HepG2 (cell line): ENCODE measurements around the gene EIF2B1. TPM values are rescaled to one million over a fixed set of nuclear protein-coding genes. Genes with fewer than 3 reads are reported as not detected.

Source experiments
- ADNP ChIP-seq: sonication (generic); formaldehyde crosslinking; IDR thresholded peaks from 2 replicates; pipeline ENCODE4 v1.4.0; 2020; ENCODE audit warnings: missing genetic modification reagents
- AKAP8 ChIP-seq: sonication (generic); formaldehyde crosslinking; IDR thresholded peaks from 2 replicates; pipeline ENCODE4 v1.5.1; 2020; ENCODE audit warnings: mild to moderate bottlenecking, missing genetic modification reagents
- BRCA1 ChIP-seq: sonication (generic); formaldehyde crosslinking; IDR thresholded peaks from 2 replicates; pipeline ENCODE4 v1.4.0; 2020; ENCODE audit warnings: missing genetic modification reagents
- FOXC1 ChIP-seq: sonication (generic); formaldehyde crosslinking; IDR thresholded peaks from 2 replicates; pipeline ENCODE4 v1.8.0; 2022; ENCODE audit warnings: mild to moderate bottlenecking, missing genetic modification reagents, borderline replicate concordance
- HNF4A ChIP-seq: sonication (generic); formaldehyde crosslinking; IDR thresholded peaks from 2 replicates; pipeline ENCODE4 v1.4.0; 2020; ENCODE audit warnings: missing genetic modification reagents
- MAFF ChIP-seq: IDR thresholded peaks from 2 replicates; pipeline ENCODE4 v1.6.1; 2011; ENCODE audit warnings: low read depth, low read length, improper control_type of control experiment
- MYNN ChIP-seq: sonication (generic); formaldehyde crosslinking; IDR thresholded peaks from 2 replicates; pipeline ENCODE4 v1.4.0; 2020; ENCODE audit warnings: mild to moderate bottlenecking, low read depth, missing genetic modification reagents
- MZF1 ChIP-seq: sonication (generic); formaldehyde crosslinking; IDR thresholded peaks from 2 replicates; pipeline ENCODE4 v1.8.1; 2023; ENCODE audit warnings: mild to moderate bottlenecking, missing genetic modification reagents, borderline replicate concordance
- NR2F6 ChIP-seq, 2 experiments: IDR thresholded peaks; 2 replicates each; pipeline ENCODE4 v1.6.1; 2016; ENCODE audit warnings: antibody characterized with exemption in 1 of 2, mild to moderate bottlenecking in 1 of 2
- NRL ChIP-seq: sonication (generic); formaldehyde crosslinking; IDR thresholded peaks from 2 replicates; pipeline ENCODE4 v1.5.0; 2020; ENCODE audit warnings: missing genetic modification reagents, mild to moderate bottlenecking, moderate library complexity, borderline replicate concordance
- POLR2A ChIP-seq, 2 experiments: IDR thresholded peaks; 2 replicates each; pipeline ENCODE4 v1.6.1; 2011; ENCODE audit warnings: low read depth in 2 of 2, low read length in 2 of 2, mild to moderate bottlenecking in 1 of 2, moderate library complexity in 1 of 2; ENCODE audit not compliant: insufficient read depth in 1 of 2
- ZNF12 ChIP-seq: sonication (generic); formaldehyde crosslinking; IDR thresholded peaks from 2 replicates; pipeline ENCODE4 v1.5.0; 2020; ENCODE audit warnings: missing genetic modification reagents
- ZNF292 ChIP-seq: sonication (generic); formaldehyde crosslinking; IDR thresholded peaks from 2 replicates; pipeline ENCODE4 v1.8.1; 2022; ENCODE audit warnings: mild to moderate bottlenecking, low read depth, missing genetic modification reagents, borderline replicate concordance
- ZNF343 ChIP-seq: sonication (generic); formaldehyde crosslinking; IDR thresholded peaks from 2 replicates; pipeline ENCODE4 v1.4.0; 2020; ENCODE audit warnings: mild to moderate bottlenecking, missing genetic modification reagents
- ZNF44 ChIP-seq: sonication (generic); formaldehyde crosslinking; IDR thresholded peaks from 2 replicates; pipeline ENCODE4 v1.5.1; 2020; ENCODE audit warnings: mild to moderate bottlenecking, missing genetic modification reagents
- ZNF501 ChIP-seq: sonication (generic); formaldehyde crosslinking; IDR thresholded peaks from 2 replicates; pipeline ENCODE4 v1.5.1; 2020; ENCODE audit warnings: mild to moderate bottlenecking, moderate library complexity, missing genetic modification reagents
- ZNF564 ChIP-seq: sonication (generic); formaldehyde crosslinking; IDR thresholded peaks from 2 replicates; pipeline ENCODE4 v1.8.1; 2023; ENCODE audit warnings: mild to moderate bottlenecking, missing genetic modification reagents
- ZNF629 ChIP-seq: sonication (generic); formaldehyde crosslinking; conservative IDR thresholded peaks from 2 replicates; pipeline ENCODE4 v1.5.0; 2020; ENCODE audit warnings: missing genetic modification reagents
- ZNF761 ChIP-seq: sonication (generic); formaldehyde crosslinking; conservative IDR thresholded peaks from 2 replicates; pipeline ENCODE4 v1.4.0; 2020; ENCODE audit warnings: mild to moderate bottlenecking, missing genetic modification reagents
- ZNF790 ChIP-seq: sonication (generic); formaldehyde crosslinking; IDR thresholded peaks from 2 replicates; pipeline ENCODE4 v1.8.0; 2022; ENCODE audit warnings: missing genetic modification reagents, mild to moderate bottlenecking, borderline replicate concordance
- polyA plus RNA-seq, 8 experiments: library from polyadenylated mRNA; depleted of rRNA in 3 of 8; stranded (reverse) in 7 of 8; unstranded in 1 of 8; fragments of >200 nt; fragmentation: Illumina TruSeq in 4 of 8; extraction: Trizol in 4 of 8; gene quantifications; 2 replicates each; pipeline versions ENCODE4 v1.2.1 to v1.2.3, GENCODE V29; 2011 to 2016; ENCODE audit warnings: low read depth in 4 of 8, missing spikeins in 1 of 8, mixed read lengths in 1 of 8; ENCODE audit not compliant: insufficient read depth in 1 of 8
- total RNA-seq, 5 experiments: library from RNA; depleted of rRNA; stranded (reverse); fragments of >200 nt; fragmentation: Illumina TruSeq; extraction: Trizol; gene quantifications; 2 replicates each; pipeline ENCODE4 v1.2.3, GENCODE V29; 2016; ENCODE audit warnings: low read depth in 1 of 5
- TF ChIP-seq, protein P1 (sequence below): sonication (generic); formaldehyde crosslinking; IDR thresholded peaks from 2 replicates; pipeline ENCODE4 v1.4.0; 2020; ENCODE audit warnings: missing genetic modification reagents
- TF ChIP-seq, protein P2 (sequence below): sonication (generic); formaldehyde crosslinking; IDR thresholded peaks from 2 replicates; pipeline ENCODE4 v1.4.0; 2020; ENCODE audit warnings: low read depth, mild to moderate bottlenecking, missing genetic modification reagents
- TF ChIP-seq, protein P3 (sequence below): IDR thresholded peaks from 2 replicates; pipeline ENCODE4 v1.4.0; 2020; ENCODE audit warnings: mild to moderate bottlenecking, missing genetic modification reagents

EIF2B1 gene
- total and polyA plus RNA-seq, 2 of the 13 experiments (the other 11 are each of a cell fraction or from before 2014, with no cell fraction given): 18.7 to 37.4 TPM

GRCh38 chr12:123633379-123634141 is at the start of gene EIF2B1, which contains the start of gene GTF2H3 (continued):
- TF ChIP-seq, protein P1, sequence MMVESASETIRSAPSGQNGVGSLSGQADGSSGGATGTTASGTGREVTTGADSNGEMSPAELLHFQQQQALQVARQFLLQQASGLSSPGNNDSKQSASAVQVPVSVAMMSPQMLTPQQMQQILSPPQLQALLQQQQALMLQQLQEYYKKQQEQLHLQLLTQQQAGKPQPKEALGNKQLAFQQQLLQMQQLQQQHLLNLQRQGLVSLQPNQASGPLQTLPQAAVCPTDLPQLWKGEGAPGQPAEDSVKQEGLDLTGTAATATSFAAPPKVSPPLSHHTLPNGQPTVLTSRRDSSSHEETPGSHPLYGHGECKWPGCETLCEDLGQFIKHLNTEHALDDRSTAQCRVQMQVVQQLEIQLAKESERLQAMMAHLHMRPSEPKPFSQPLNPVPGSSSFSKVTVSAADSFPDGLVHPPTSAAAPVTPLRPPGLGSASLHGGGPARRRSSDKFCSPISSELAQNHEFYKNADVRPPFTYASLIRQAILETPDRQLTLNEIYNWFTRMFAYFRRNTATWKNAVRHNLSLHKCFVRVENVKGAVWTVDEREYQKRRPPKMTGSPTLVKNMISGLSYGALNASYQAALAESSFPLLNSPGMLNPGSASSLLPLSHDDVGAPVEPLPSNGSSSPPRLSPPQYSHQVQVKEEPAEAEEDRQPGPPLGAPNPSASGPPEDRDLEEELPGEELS (CRISPR knock-in tag): peak; percentile 78; the same call in 1 of the 2 replicates
- TF ChIP-seq ZNF564 (peak; percentile 70; the same call in 1 of the 2 replicates), NR2F6 (IDR thresholded peaks at IDR 0.05) (no peak), NR2F6 (CRISPR knock-in tag; IDR thresholded peaks at IDR 0.05) (peak; percentile 73; the same call in 1 of the 2 replicates), NRL (no peak; the same call in 1 of the 2 replicates), ZNF343 (peak; percentile 60; the same call in 1 of the 2 replicates), ZNF501 (CRISPR knock-in tag) (peak; percentile 86), AKAP8 (CRISPR knock-in tag) (no peak), HNF4A (peak; percentile 9; the same call in 1 of the 2 replicates), BRCA1 (CRISPR knock-in tag) (peak; percentile 85; the same call in 1 of the 2 replicates), ZNF629 (0 out of 2 replicates have a peak, but pooled peaks have one; percentile 19), POLR2A (IDR thresholded peaks at IDR 0.05; ENCODE audit: insufficient read depth in 1 of 2, low read depth in 2 of 2, low read length in 2 of 2) (peak; percentile 98 to 99), ADNP (CRISPR knock-in tag) (no peak), ZNF44 (CRISPR knock-in tag) (peak; percentile 77; the same call in 1 of the 2 replicates), MZF1 (CRISPR knock-in tag) (no peak), ZNF292 (CRISPR knock-in tag) (0 out of 2 replicates have a peak, but pooled peaks have one; percentile 18), MAFF (no peak), FOXC1 (CRISPR knock-in tag) (peak; percentile 72; the same call in 1 of the 2 replicates), ZNF761 (0 out of 2 replicates have a peak, but pooled peaks have one; percentile 69), MYNN (CRISPR knock-in tag) (no peak; the same call in 1 of the 2 replicates), ZNF12 (CRISPR knock-in tag) (no peak), ZNF790 (peak; percentile 91)
- TF ChIP-seq, protein P2, sequence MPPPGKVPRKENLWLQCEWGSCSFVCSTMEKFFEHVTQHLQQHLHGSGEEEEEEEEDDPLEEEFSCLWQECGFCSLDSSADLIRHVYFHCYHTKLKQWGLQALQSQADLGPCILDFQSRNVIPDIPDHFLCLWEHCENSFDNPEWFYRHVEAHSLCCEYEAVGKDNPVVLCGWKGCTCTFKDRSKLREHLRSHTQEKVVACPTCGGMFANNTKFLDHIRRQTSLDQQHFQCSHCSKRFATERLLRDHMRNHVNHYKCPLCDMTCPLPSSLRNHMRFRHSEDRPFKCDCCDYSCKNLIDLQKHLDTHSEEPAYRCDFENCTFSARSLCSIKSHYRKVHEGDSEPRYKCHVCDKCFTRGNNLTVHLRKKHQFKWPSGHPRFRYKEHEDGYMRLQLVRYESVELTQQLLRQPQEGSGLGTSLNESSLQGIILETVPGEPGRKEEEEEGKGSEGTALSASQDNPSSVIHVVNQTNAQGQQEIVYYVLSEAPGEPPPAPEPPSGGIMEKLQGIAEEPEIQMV (CRISPR knock-in tag): peak; percentile 86
- TF ChIP-seq, protein P3, sequence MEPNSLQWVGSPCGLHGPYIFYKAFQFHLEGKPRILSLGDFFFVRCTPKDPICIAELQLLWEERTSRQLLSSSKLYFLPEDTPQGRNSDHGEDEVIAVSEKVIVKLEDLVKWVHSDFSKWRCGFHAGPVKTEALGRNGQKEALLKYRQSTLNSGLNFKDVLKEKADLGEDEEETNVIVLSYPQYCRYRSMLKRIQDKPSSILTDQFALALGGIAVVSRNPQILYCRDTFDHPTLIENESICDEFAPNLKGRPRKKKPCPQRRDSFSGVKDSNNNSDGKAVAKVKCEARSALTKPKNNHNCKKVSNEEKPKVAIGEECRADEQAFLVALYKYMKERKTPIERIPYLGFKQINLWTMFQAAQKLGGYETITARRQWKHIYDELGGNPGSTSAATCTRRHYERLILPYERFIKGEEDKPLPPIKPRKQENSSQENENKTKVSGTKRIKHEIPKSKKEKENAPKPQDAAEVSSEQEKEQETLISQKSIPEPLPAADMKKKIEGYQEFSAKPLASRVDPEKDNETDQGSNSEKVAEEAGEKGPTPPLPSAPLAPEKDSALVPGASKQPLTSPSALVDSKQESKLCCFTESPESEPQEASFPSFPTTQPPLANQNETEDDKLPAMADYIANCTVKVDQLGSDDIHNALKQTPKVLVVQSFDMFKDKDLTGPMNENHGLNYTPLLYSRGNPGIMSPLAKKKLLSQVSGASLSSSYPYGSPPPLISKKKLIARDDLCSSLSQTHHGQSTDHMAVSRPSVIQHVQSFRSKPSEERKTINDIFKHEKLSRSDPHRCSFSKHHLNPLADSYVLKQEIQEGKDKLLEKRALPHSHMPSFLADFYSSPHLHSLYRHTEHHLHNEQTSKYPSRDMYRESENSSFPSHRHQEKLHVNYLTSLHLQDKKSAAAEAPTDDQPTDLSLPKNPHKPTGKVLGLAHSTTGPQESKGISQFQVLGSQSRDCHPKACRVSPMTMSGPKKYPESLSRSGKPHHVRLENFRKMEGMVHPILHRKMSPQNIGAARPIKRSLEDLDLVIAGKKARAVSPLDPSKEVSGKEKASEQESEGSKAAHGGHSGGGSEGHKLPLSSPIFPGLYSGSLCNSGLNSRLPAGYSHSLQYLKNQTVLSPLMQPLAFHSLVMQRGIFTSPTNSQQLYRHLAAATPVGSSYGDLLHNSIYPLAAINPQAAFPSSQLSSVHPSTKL (CRISPR knock-in tag): peak; percentile 55
